HEK293T (cell line): ENCODE results near the gene IDS.
"Not testable (repeated sequence)": the region's sequence is repeated elsewhere in the genome, so short reads cannot be mapped to it uniquely, and the experiment has no call there.

ENCODE experiments used
- CTCF ChIA-PET: fragments of 350-600 bp; formaldehyde crosslinking; extraction: SDS; loops from one replicate; lab custom pipeline; 2021; ENCODE audit warnings: antibody characterized with exemption, inconsistent platforms; lab: Yijun Ruan, JAX
- POLR2A ChIA-PET: fragments of 350-600 bp; formaldehyde crosslinking; extraction: SDS; loops from one replicate; lab custom pipeline; 2020; ENCODE audit warnings: antibody characterized with exemption, inconsistent platforms; lab: Yijun Ruan, JAX
- DNase-seq: peaks from one replicate; pipeline ENCODE4 v3.0.0; 2012; ENCODE audit warnings: mixed read lengths; ENCODE audit errors: extremely low spot score
- ARNT ChIP-seq: fragments of 450-650 bp; IDR thresholded peaks from 2 replicates; pipeline ENCODE4 v1.6.1; 2017; ENCODE audit warnings: mild to moderate bottlenecking
- BHLHE40 ChIP-seq: fragments of 450-650 bp; IDR thresholded peaks from 2 replicates; pipeline ENCODE4 v1.6.1; 2016; ENCODE audit warnings: mild to moderate bottlenecking, moderate library complexity, borderline replicate concordance
- CTBP1 ChIP-seq: fragments of 450-650 bp; IDR thresholded peaks from 2 replicates; pipeline ENCODE4 v1.6.1; 2016; ENCODE audit warnings: borderline replicate concordance
- ELF4 ChIP-seq: fragments of 450-650 bp; IDR thresholded peaks from 2 replicates; pipeline ENCODE4 v1.6.1; 2017; ENCODE audit warnings: antibody characterized with exemption
- FOXA1 ChIP-seq: fragments of 450-650 bp; IDR thresholded peaks from 2 replicates; pipeline ENCODE4 v1.6.1; 2016; ENCODE audit warnings: mild to moderate bottlenecking
- FOXK2 ChIP-seq: fragments of 450-650 bp; IDR thresholded peaks from 2 replicates; pipeline ENCODE4 v1.6.1; 2016; ENCODE audit warnings: mild to moderate bottlenecking
- FOXM1 ChIP-seq: fragments of 450-650 bp; IDR thresholded peaks from 2 replicates; pipeline ENCODE4 v1.6.1; 2017; ENCODE audit warnings: mild to moderate bottlenecking, borderline replicate concordance
- HDGF ChIP-seq: fragments of 450-650 bp; IDR thresholded peaks from 2 replicates; pipeline ENCODE4 v1.6.1; 2017; ENCODE audit warnings: antibody characterized with exemption, borderline replicate concordance
- L3MBTL2 ChIP-seq: fragments of 450-650 bp; conservative IDR thresholded peaks from 2 replicates; pipeline ENCODE4 v1.6.1; 2016; ENCODE audit warnings: mild to moderate bottlenecking
- LEF1 ChIP-seq: fragments of 450-650 bp; IDR thresholded peaks from 2 replicates; pipeline ENCODE4 v1.6.1; 2017; ENCODE audit warnings: mild to moderate bottlenecking, borderline replicate concordance
- NFRKB ChIP-seq: fragments of 450-650 bp; IDR thresholded peaks from 2 replicates; pipeline ENCODE4 v1.6.1; 2016; ENCODE audit warnings: mild to moderate bottlenecking, moderate library complexity
- PKNOX1 ChIP-seq: fragments of 450-650 bp; IDR thresholded peaks from 2 replicates; pipeline ENCODE4 v1.6.1; 2016
- SP1 ChIP-seq: fragments of 450-650 bp; IDR thresholded peaks from 2 replicates; pipeline ENCODE4 v1.6.1; 2017
- SUZ12 ChIP-seq: fragments of 450-650 bp; IDR thresholded peaks from 2 replicates; pipeline ENCODE4 v1.6.1; 2016; ENCODE audit warnings: mild to moderate bottlenecking
- TARDBP ChIP-seq: fragments of 450-650 bp; IDR thresholded peaks from 2 replicates; pipeline ENCODE4 v1.6.1; 2016
- ZNF384 ChIP-seq: fragments of 450-650 bp; IDR thresholded peaks from 2 replicates; pipeline ENCODE4 v1.6.1; 2016

IDS gene

GRCh38 chrX:149540621-149541520 is 35.8 kb upstream of the IDS start, which contains the start of gene EOLA1:
TSS of gene EOLA1 (plus strand) at chrX:149541012. CDS start at chrX:149545631, 4,619 bp downstream.
- ChIA-PET CTCF (interaction anchor here (0.5 kb wide), 1 partner anchor 12 kb away, joined by 4 read pairs; no protein-coding TSS in a partner anchor), POLR2A (interaction anchor here (1.0 to 2.4 kb wide), 4 partner anchors 28 to 398 kb away, joined by 3 to 8 read pairs (median 6); partner anchors contain the start of genes EOLA2 and IDS)
- DNase-seq, result peak; percentile 84
- TF ChIP-seq LEF1 (no peak), CTBP1 (peak; percentile 9; the same call in 1 of the 2 replicates), PKNOX1 (peak; percentile 87), HDGF (no peak), SP1 (no peak), NFRKB (no peak), SUZ12 (no peak), FOXK2 (no peak), L3MBTL2 (peak; percentile 88), TARDBP (peak; percentile 99)

GRCh38 chrX:149540131-149540620 is 35.1 kb upstream of the IDS start:
- CTCF ChIA-PET, result interaction anchor here (0.5 to 1.2 kb wide), 2 partner anchors 11 to 28 kb away, joined by 3 to 4 read pairs; no protein-coding TSS in a partner anchor
- peak; percentile 93 for DNase-seq
- POLR2A ChIA-PET, result interaction anchor here (1.0 to 2.4 kb wide), 4 partner anchors 27 to 398 kb away, joined by 3 to 8 read pairs (median 6); partner anchors contain the start of genes EOLA2 and IDS
- TF ChIP-seq NFRKB, result no peak
- no peak for TF ChIP-seq FOXK2
- TF ChIP-seq ARNT, result no peak
- no peak for TF ChIP-seq FOXA1
- TF ChIP-seq SP1, result peak; percentile 25; the same call in 1 of the 2 replicates
- no peak for TF ChIP-seq LEF1

- DNase-seq, result peak; percentile 85
- CTCF ChIA-PET, result interaction anchor here (1.1 to 1.2 kb wide), 2 partner anchors 12 to 27 kb away, joined by 3 read pairs; no protein-coding TSS in a partner anchor
- POLR2A ChIA-PET, result interaction anchor here (2.0 to 2.4 kb wide), 3 partner anchors 27 to 399 kb away, joined by 5 to 8 read pairs (median 6); partner anchors contain the start of genes EOLA2 and IDS
- TF ChIP-seq LEF1 (no peak), SP1 (no peak), NFRKB (no peak), TARDBP (no peak), ZNF384 (no peak), ARNT (no peak), HDGF (no peak), FOXA1 (no peak), SUZ12 (no peak), FOXM1 (no peak), ELF4 (no peak), FOXK2 (no peak), L3MBTL2 (no peak), CTBP1 (no peak), PKNOX1 (no peak), BHLHE40 (no peak)
Measured at GRCh38 chrX:149539283-149540130, 34.4 kb upstream of the IDS start.

- CTCF ChIA-PET, DNase-seq, POLR2A ChIA-PET: not testable (repeated sequence)
Measured at GRCh38 chrX:149537474-149537873, 32.4 kb upstream of the IDS start.

- DNase-seq, CTCF ChIA-PET, POLR2A ChIA-PET: not testable (repeated sequence)
Measured at GRCh38 chrX:149534926-149535602, 30.0 kb upstream of the IDS start.

GRCh38 chrX:149533999-149534398 is 28.9 kb upstream of the IDS start:
- POLR2A ChIA-PET, CTCF ChIA-PET, DNase-seq: not testable (repeated sequence)

GRCh38 chrX:149532868-149533267 is 27.8 kb upstream of the IDS start:
- POLR2A ChIA-PET, DNase-seq, CTCF ChIA-PET: not testable (repeated sequence)
